GM18870 (cell line): ENCODE data around the gene RNU7-1.

Experiments used
- ATAC-seq: cut with Tn5 transposase; IDR thresholded peaks from one replicate; pipeline ENCODE4 v1.9.1; 2021; ENCODE audit warnings: moderate library complexity; ENCODE audit not compliant: unreplicated experiment

The RNU7-1 gene

GRCh38 chr12:6952121-6952862, 8.7 kb downstream of the RNU7-1 start:
- ATAC-seq = no peak

GRCh38 chr12:6952863-6953441, 9.3 kb downstream of the RNU7-1 start:
- ATAC-seq = peak; percentile 2

GRCh38 chr12:6953442-6954315, 10.1 kb downstream of the RNU7-1 start:
- peak; percentile 44 for ATAC-seq

GRCh38 chr12:6954316-6955107, 10.9 kb downstream of the RNU7-1 start:
- no peak for ATAC-seq

- ATAC-seq = no peak
Observed at GRCh38 chr12:6955108-6956020, 11.7 kb downstream of the RNU7-1 start.

- no peak for ATAC-seq
Observed at GRCh38 chr12:6956021-6956727, 12.6 kb downstream of the RNU7-1 start.

- no peak for ATAC-seq
Observed at GRCh38 chr12:6957151-6957701, 13.6 kb downstream of the RNU7-1 start.

GRCh38 chr12:6957741-6958608, 14.4 kb downstream of the RNU7-1 start:
- ATAC-seq = no peak

GRCh38 chr12:6958609-6959057, 15.0 kb downstream of the RNU7-1 start:
- peak; percentile 3 for ATAC-seq

- peak; percentile 46 for ATAC-seq
Observed at GRCh38 chr12:6959058-6959804, 15.6 kb downstream of the RNU7-1 start.

- no peak for ATAC-seq
Observed at GRCh38 chr12:6959805-6960592, 16.4 kb downstream of the RNU7-1 start.

- ATAC-seq = no peak
Observed at GRCh38 chr12:6960593-6961277, 17.1 kb downstream of the RNU7-1 start.

- no peak for ATAC-seq
Observed at GRCh38 chr12:6961278-6961694, 17.7 kb downstream of the RNU7-1 start.

- no peak for ATAC-seq
Observed at GRCh38 chr12:6961695-6962284, 18.2 kb downstream of the RNU7-1 start.

- no peak for ATAC-seq
Observed at GRCh38 chr12:6962285-6963015, 18.8 kb downstream of the RNU7-1 start.
